Middle frontal gyrus (tissue), 1 donor: ENCODE measurements around the gene LCE1C.

Experiments used
- DNase-seq: peaks from one replicate; pipeline ENCODE4 v3.0.0-alpha.2; 2015; ENCODE audit warnings: low spot score; ENCODE audit errors: extremely low spot score

Gene LCE1C

GRCh38 chr1:152806576-152806975 is at the start of gene LCE1C:
TSS of gene LCE1C (minus strand) at chr1:152806651. CDS start at chr1:152805478, 1,173 bp downstream.
- no peak for DNase-seq

- no peak for DNase-seq
These were observed 49.2 kb upstream of the LCE1C start for GRCh38 chr1:152855661-152856060.

DNA sequence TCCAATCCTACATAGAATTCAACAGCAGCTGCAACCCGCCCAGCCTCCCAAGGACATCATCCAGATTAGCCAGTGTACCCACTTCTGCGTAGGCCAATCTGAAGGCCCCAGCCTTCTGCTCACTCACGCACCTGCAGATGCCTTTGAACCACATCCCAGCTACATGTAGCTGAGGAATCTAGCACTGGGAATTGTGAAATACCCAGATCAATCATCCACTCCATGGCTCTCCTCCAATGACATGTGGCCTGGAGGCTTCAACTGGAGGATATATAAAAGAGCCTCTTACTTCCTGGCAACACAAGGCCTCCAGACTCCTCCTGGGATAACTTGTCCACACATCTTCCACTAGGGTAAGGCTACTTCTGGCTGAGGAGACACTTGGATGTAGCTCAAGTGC is 36.1 kb upstream of the LCE1C start, which contains the start of gene LCE6A:
TSS of gene LCE6A (plus strand) at position 301 of the 400 bp plus-strand sequence. CDS start 665 bp downstream, outside the sequence.
- DNase-seq: no peak

DNA sequence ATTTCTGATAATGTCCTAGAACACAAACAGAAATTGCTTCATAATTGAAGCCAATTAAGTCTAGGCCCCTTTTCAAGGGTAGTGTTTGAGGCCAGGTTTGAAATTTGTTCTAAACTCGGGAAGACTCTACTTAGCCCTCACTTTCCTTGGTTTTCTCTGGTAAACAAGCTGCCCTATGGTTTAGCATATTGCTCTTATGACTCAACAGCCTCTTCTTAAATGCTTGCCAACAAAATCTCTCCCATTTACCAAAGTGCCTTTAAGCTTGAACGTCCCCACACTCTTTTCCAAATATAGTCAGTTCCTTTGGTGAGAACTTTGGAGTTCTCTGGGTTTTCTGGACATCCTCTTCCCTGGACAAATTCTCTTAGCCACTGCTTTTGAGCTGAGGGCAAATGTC is 30.4 kb upstream of the LCE1C start:
- DNase-seq: no peak

- no peak for DNase-seq
These were observed 20.7 kb upstream of the LCE1C start, which contains the start of gene LCE1A for GRCh38 chr1:152827173-152827572. TSS of gene LCE1A (plus strand) at chr1:152827473. CDS start at chr1:152827473, 0 bp downstream.

DNA sequence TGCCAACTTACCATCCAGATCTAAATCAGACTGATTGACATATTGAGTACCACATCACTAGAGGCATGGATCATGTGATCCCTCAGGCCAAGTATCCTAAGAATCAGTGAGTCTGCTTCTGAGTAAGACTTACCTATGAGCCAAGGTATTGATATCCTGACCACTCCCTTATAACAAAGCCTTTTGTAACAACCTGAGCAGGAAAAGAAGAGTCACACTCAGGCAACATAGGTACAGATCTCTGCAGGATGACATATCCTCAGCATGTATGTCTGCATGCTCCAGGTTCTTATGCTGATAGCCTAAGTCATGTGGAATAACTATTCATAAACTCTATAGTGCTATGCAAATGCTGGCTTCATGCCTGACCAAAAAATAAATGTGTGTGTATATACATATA is 18.5 kb upstream of the LCE1C start:
- DNase-seq: no peak

DNA sequence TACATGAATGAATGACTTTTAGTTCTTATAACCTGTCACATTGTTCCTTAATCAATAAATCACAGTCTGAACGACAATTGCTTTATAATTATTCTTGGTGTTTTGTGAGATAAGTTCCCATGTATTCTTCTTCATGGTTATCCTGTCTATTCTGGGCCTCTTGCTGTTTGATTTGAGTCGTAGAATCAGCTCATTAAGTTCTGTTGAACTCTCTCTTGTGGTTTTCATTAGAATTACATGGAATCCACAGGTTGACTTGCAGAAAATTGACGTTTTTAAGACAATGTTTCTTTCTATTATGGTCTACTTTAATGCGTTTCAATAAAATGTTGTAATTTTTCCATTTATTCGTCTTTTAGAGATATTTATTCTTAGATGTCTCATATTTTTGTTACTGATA is 16.8 kb upstream of the LCE1C start:
- DNase-seq: no peak

- no peak for DNase-seq
These were observed 10.9 kb upstream of the LCE1C start for GRCh38 chr1:152817309-152817708.

DNA sequence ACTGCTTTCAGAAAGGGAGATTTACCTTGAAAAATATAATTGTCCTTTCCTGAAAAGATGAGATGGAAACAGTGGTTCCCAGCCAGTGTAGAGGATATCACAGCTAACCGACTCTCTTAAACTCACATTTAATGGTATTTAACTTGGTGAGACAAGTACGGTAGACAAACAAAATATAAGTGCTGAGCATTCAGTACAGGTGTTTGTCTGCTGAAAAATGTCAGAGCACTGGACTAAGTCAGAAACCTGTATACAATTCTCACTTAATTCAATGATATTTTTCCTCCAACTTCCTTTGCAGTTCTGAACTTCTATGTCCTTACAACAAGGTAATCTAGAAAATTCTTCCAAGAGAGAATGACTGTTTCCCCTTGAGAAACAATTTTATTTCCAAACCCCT is 5.2 kb upstream of the LCE1C start, which contains the start of gene LCE1B:
TSS of gene LCE1B (plus strand) at position 301 of the 400 bp plus-strand sequence. CDS start 476 bp downstream, outside the sequence.
- DNase-seq: no peak

DNA sequence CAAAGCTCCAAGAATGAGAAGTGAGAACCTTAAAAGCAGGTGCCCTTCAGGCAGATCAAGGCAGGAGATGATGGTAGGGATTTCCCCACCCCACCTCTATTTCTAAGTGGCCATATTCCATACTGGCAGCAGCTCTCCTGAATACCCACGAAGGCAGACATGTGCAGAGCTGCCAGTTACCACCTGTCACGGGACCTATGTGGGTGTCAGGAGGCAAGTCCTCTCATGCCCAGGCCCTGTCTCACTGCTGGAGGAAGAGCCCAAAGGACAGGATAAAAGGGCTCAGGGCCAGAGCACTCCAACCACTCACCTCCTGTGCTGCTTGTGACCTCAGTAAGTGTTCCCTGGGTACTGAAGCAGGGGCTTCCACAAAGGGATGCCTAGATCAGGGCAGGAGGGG is 4.6 kb upstream of the LCE1C start:
- no peak for DNase-seq

DNA sequence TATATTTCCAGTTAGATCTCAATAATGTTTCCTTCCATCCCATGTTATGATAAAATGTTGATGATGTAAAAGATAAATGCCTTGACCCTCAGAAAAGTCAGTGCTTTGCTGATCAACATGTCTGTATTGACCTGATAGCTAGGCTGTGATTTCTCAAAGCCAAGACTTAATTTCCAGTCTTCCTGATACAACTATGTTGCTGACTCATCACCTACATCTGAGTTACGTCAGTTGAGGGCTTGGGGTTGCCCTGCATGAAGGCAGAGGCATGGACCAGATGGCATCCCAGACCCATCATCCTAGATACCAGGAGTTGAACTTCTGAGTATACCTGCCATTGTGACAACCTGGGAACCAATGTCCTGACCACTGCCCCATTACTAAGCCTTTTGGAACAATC is 5.1 kb downstream of the LCE1C start:
- no peak for DNase-seq

DNA sequence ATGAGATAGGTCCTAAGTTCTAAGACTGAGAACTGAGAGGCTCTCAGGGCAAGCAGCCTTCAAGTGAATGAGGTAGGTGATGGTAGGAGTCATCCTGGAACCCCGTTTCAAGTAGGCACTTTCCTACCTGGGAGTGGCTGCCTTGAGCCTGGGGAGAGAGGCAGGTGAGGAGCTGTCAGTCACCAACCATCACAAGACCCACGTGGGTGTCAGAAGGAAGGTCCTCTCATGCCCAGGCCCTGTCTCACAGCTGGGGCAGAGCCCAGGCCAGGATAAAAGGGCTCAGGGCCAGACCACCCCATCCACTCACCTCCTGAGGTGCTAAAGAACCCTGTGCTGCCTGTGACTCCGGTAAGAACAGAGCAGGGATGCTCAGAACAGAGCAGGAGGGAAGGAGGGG is 10.0 kb downstream of the LCE1C start, which contains the start of gene LCE1D:
TSS of gene LCE1D (plus strand) at position 301 of the 400 bp plus-strand sequence. CDS start 1,074 bp downstream, outside the sequence.
- DNase-seq: no peak

DNA sequence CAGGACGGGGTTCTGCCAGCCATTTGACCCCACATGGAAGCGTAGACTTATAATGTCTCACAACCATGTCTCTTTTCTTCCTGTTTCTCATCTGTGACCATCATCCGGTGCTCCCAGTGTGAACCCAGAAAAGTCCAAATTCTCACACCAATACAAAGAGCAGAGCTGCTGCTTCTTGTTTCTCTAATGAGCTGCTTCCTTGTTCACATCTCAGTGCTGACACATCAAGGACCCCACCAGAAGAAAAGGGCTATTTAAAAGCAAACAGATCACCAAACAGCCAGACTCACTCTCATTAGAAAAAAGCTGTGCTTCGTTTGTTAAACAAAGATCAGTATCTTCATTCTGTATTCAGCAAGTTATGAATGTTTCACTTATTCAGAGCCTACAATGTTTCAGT is 10.8 kb downstream of the LCE1C start:
- no peak for DNase-seq

DNA sequence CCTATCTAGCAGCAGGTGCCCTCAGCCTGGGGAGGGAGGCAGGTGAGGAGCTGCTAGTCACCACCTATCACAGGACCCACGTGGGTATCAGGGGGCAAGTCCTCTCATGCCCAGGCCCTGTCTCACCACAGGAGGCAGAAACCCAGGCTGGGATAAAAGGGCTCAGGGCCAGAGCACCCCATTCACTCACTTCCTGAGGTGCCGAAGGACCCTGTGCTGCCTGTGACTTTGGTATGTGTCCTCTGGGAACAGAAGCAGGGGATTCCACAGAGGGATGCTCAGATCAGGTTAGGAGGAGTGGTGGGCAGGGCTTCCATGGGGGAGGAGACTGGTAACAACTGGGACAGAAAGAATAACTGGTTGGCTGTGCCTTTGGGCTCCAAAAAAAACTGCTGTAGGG is 20.4 kb downstream of the LCE1C start, which contains the start of gene LCE1E:
TSS of gene LCE1E (plus strand) at position 181 of the 400 bp plus-strand sequence. CDS start 1,043 bp downstream, outside the sequence.
- DNase-seq: no peak

DNA sequence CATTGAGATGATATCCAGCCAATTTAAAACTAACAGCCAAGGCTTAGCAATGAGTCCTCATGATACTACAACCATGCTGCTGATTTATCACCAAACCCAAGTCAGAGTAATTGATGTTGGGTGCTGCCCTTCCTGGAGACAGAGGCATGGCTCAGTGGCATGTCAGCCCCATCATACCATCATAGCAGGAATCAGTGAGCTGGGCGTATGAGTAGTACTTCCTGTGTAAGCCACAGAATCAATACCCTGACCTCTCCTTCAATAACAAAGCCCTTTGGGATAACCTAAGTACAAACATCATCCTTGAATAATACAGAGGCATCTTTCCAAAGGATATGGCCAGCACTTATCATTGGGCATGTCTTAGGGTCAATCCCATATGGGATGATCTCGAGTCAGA is 23.4 kb downstream of the LCE1C start:
- DNase-seq: no peak

DNA sequence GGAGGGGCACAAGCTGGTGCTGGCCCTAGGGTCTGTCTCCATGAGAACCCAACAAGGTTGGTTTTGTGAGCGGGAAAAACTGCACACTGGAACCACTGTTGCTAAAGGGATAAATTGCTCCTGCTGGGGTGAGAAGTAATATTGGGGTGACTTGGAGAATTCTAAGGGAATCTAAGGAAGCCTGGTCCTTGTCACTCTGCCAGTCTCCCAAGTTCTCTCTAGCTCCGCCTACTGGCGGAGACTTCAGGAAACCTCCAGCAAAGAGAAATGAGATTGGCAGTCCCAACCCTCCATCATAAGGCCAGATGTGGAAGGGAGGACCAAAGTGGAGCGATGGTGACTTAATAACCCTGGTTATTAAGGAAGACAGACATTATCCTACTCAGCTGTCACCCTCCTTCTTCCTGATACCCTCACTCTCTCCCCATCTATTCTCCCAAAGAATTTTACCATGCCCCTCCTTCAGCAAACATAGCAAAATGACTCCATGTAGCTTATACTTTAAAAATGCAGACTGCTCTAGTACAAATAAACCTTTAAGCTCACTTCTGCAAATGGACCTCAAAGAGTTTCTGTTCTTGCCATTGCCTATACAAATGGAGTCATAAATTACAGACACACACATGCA is 28.8 kb downstream of the LCE1C start:
- no peak for DNase-seq

- no peak for DNase-seq
These were observed 30.1 kb downstream of the LCE1C start for GRCh38 chr1:152776361-152776760.

DNA sequence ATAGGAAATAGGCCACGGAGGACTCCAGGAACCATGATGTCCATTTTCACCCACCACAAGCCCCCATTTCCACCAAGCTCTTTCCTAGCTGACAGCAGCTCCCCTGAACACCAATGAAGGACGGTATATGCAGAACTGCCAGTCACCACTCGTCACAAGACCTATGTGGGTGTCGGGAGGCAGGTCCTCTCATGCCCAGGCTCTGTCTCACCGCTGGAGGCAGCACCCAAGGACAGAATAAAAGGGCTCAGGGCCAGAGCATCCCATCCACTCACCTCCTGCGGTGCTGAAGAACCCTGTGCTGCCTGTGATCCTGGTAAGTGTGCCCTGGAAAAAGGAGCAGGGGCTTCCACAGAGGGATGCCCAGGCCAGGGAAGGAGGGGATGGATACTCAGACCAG is 31.6 kb downstream of the LCE1C start, which contains the start of gene LCE1F:
TSS of gene LCE1F (plus strand) at position 266 of the 400 bp plus-strand sequence. CDS start 1,232 bp downstream, outside the sequence.
- DNase-seq: no peak

DNA sequence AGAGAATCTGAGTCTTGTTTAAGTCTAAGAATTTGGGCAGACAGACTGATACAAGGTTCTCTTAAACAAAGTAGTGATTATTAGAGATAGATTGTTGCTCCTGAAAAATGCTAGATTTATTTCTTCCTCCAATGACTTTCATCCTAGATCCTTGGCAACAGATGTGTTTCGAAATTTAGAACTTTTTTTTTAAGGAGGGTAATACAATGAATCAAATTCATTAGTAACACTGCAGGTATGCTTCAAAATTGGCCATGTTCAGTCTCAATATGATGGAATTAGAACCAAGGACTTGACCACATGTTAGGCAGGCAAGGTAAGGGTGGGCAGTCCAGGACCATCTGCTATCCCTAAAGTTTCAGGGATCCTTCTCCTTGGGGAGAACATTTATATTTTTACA is 36.0 kb downstream of the LCE1C start:
- no peak for DNase-seq

DNA sequence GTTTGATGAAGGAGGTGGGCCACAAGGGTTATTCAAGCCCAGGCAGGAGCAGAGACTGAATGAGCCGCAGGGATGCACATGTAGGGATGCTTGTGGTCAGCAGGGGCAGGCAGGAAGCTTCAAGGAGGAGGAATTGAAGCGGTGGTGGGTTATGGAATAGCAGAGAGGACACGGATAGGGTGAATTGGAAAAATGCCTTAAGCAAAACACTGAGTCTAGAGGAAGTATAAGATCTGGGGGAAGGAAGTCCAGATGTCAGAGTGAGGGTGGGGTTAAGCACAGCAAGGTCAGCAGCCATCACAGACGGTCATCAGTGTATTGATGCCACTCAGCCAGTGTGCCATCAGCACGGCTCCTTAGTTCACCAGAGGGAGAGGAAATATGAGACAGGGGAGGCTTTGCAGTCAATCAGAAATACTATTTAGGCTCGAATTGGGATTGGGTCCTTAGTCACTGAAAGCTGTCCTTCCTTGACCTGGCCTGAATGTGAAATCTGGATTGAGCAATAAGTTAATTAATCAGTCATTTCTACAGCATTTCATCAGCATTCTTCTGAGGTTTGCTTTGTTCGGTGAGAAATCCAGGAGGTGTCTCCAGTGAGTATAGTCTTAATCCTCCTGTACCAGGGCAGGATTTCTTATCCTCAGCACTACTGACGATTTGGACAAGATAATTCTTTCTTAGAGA is 37.5 kb downstream of the LCE1C start:
- no peak for DNase-seq

DNA sequence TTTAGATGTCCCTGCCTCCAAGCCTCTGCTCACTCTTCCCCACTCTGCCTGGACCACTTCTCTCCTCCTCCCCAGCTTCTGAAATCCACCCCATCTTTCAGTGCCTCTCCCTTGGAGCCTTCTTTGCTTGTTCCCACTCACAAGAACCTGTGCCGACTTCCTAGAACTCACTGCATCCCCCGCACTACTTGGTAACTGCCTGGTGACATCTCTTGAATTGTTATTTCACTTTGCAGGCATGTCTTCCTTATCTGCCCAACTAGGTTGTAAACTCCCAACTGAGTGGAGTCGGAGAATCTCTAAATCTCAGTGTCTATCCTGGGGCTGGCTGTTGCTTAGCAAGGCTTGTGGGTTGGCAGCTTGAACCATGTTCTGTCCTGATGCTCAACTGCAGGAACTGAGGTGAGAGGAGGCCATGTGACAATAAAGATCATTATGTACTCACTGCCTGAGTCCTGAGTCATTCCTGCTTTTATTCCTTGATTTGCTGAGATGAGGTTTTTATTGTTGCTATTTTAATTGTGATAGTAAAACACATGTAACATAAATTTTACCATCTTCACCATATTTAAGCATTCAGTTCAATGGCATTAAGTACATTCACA is 44.7 kb downstream of the LCE1C start:
- no peak for DNase-seq
